ENCODE results near the gene RBM17. TPM values are rescaled to one million over a fixed set of nuclear protein-coding genes. Genes with fewer than 3 reads are reported as not detected.

The RBM17 gene
- total RNA-seq, 1 experiment from 2014 or later, result 129 TPM

- peak; percentile 45 for TF ChIP-seq MAX (IDR thresholded peaks at IDR 0.05)
- TF ChIP-seq SIN3A (IDR thresholded peaks at IDR 0.05; ENCODE audit: low read depth), result no peak
- peak; percentile 39; the same call in 1 of the 2 replicates for TF ChIP-seq RAD21 (IDR thresholded peaks at IDR 0.05; ENCODE audit: low read depth)
- TF ChIP-seq YY1 (IDR thresholded peaks at IDR 0.05; ENCODE audit: extremely low read depth, insufficient replicate concordance, low read depth, low read length), result no peak
- no peak for TF ChIP-seq ELF1 (IDR thresholded peaks at IDR 0.05; ENCODE audit: borderline replicate concordance, low read depth)
Measured at GRCh38 chr10:6086375-6087233, 2.2 kb upstream of the RBM17 start (continued).

GRCh38 chr10:6089334-6090219 lies 743 bp downstream of the RBM17 start:
- H3K9me2 ChIP-seq (ENCODE audit: insufficient read depth), result no peaks in the 10 kb centered on the region
- H3K4me2 ChIP-seq (ENCODE audit: low read length), result peak overlapping the region; percentile 84
- no peaks in the 10 kb centered on the region for H3K36me3 ChIP-seq (ENCODE audit: control insufficient read depth in 1 of 2, insufficient read depth in 2 of 2, low read length in 2 of 2)
- no peak overlapping the region for H2AFZ ChIP-seq (ENCODE audit: low read depth, low read length, poor library complexity, severe bottlenecking)
- peak overlapping the region; percentile 78 for H3K27ac ChIP-seq (ENCODE audit: low read depth, low read length)
- no TSS peak for BruUV-seq (replicated peaks)
- POLR2A ChIA-PET, result no interaction called here
- TF ChIP-seq ZFX (IDR thresholded peaks at IDR 0.05) (peak; percentile 24), SP1 (IDR thresholded peaks at IDR 0.05; ENCODE audit: low read depth) (no peak)
- RAD21 ChIA-PET (ENCODE audit: low non-redundant PET in 1 of 2, low total read pairs in 2 of 2, uncharacterized antibody in 2 of 2, unreplicated experiment in 2 of 2), result no interaction called here
- DNase-seq (ENCODE audit: low read depth, low spot score) (no peak), ATAC-seq (peak; percentile 2; the same call in 1 of the 2 replicates)
- H3K9ac ChIP-seq (ENCODE audit: low read length), result peak overlapping the region; percentile 91
- H3K4me3 ChIP-seq (replicated peaks in 1 of 2; ENCODE audit: low read depth in 1 of 2, low read length in 2 of 2), result peak overlapping the region; percentile 89 to 97
- H4K20me1 ChIP-seq (ENCODE audit: insufficient read depth), result peaks cover 19% of the 10 kb centered on the region; the same call in 1 of the 2 replicates
- peaks cover 57% of the 10 kb centered on the region for H3K79me2 ChIP-seq (ENCODE audit: insufficient read depth, low read length)
- peaks cover 0 to 3% of the 10 kb centered on the region in 2 experiments; a peak in 1 of 4 replicates for H3K9me3 ChIP-seq (ENCODE audit: control insufficient read depth in 1 of 2, insufficient read depth in 1 of 2, low read depth in 1 of 2, low read length in 2 of 2)
- H3K27me3 ChIP-seq (ENCODE audit: insufficient read depth, low read length), result no peaks in the 10 kb centered on the region
- intact Hi-C loops (cut with micrococcal nuclease), result loop anchor here (2.0 to 10.0 kb wide), 3 partner anchors 115 to 313 kb away; partner anchors contain the start of gene IL15RA
- CTCF ChIA-PET, result interaction anchor here (0.7 to 1.3 kb wide), 2 partner anchors 145 to 312 kb away, joined by 3 read pairs; no protein-coding TSS in a partner anchor
- peaks cover 5 to 15% of the 10 kb centered on the region in 2 experiments; a peak in 3 of 4 replicates for H3K4me1 ChIP-seq (ENCODE audit: control insufficient read depth in 1 of 2, insufficient read depth in 2 of 2, low read length in 2 of 2)

Measured in HCT116 (cell line).